ENCODE results near the gene SEC14L1.
"Not testable (repeated sequence)": the region's sequence is repeated elsewhere in the genome, so short reads cannot be mapped to it uniquely, and the experiment has no call there.

The SEC14L1 gene

GRCh38 chr17:77140878-77141767, at the start of gene SEC14L1:
SEC14L1 (plus strand) TSS chr17:77140969; CDS start chr17:77143597, 2,628 bp downstream.
- peak; percentile 40 for DNase-seq

GRCh38 chr17:77092025-77092424, 48.7 kb upstream of the SEC14L1 start:
- no peak for DNase-seq

- DNase-seq = no peak
Measured at GRCh38 chr17:77095461-77095860, 45.3 kb upstream of the SEC14L1 start.

GRCh38 chr17:77096570-77097214, 44.1 kb upstream of the SEC14L1 start:
- peak; percentile 35 for DNase-seq

GRCh38 chr17:77097631-77098180, 43.1 kb upstream of the SEC14L1 start:
- no peak for DNase-seq

- peak; percentile 58 for DNase-seq
Measured at GRCh38 chr17:77098884-77099545, 41.8 kb upstream of the SEC14L1 start.

GRCh38 chr17:77099997-77100396, 40.8 kb upstream of the SEC14L1 start:
- DNase-seq = no peak

- no peak for DNase-seq
Measured at GRCh38 chr17:77101521-77102410, 39.0 kb upstream of the SEC14L1 start.

GRCh38 chr17:77102411-77103134, 38.2 kb upstream of the SEC14L1 start:
- not testable (repeated sequence) for DNase-seq

- no peak for DNase-seq
Measured at GRCh38 chr17:77105706-77106105, 35.1 kb upstream of the SEC14L1 start.

GRCh38 chr17:77106874-77107358, 33.9 kb upstream of the SEC14L1 start:
- no peak for DNase-seq

- DNase-seq = no peak
Measured at GRCh38 chr17:77107506-77108433, 33.0 kb upstream of the SEC14L1 start.

- DNase-seq = no peak
Measured at GRCh38 chr17:77109159-77109759, 31.5 kb upstream of the SEC14L1 start.

GRCh38 chr17:77109764-77110359, 30.9 kb upstream of the SEC14L1 start:
- DNase-seq = peak; percentile 13

- DNase-seq = not testable (repeated sequence)
Measured at GRCh38 chr17:77111165-77111933, 29.4 kb upstream of the SEC14L1 start.

- no peak for DNase-seq
Measured at GRCh38 chr17:77111934-77112296, 28.9 kb upstream of the SEC14L1 start.

- no peak for DNase-seq
Measured at GRCh38 chr17:77115510-77115909, 25.3 kb upstream of the SEC14L1 start.

- no peak for DNase-seq
Measured at GRCh38 chr17:77115947-77116346, 24.8 kb upstream of the SEC14L1 start.
